HUES64 (cell line): ENCODE measurements around the gene CLMN.
"Not testable (repeated sequence)": the region's sequence is repeated elsewhere in the genome, so short reads cannot be mapped to it uniquely, and the experiment has no call there.

ENCODE experiments used
- H3K27ac ChIP-seq: 2 replicates; pipeline ENCODE4 v1.7.0; 2013; ENCODE audit warnings: low read depth, low read length, inconsistent platforms
- H3K27me3 ChIP-seq: 2 replicates; pipeline ENCODE4 v1.6.1; 2013; ENCODE audit warnings: mild to moderate bottlenecking, low read length; ENCODE audit not compliant: insufficient read depth
- H3K36me3 ChIP-seq: 2 replicates; pipeline ENCODE4 v1.6.1; 2013; ENCODE audit warnings: mild to moderate bottlenecking, low read length; ENCODE audit not compliant: insufficient read depth
- H3K4me1 ChIP-seq: 2 replicates; pipeline ENCODE4 v1.6.1; 2013; ENCODE audit warnings: mild to moderate bottlenecking, low read length, moderate library complexity; ENCODE audit not compliant: insufficient read depth
- H3K4me3 ChIP-seq: 2 replicates; pipeline ENCODE4 v1.5.1; 2013; ENCODE audit warnings: mild to moderate bottlenecking, low read length, moderate library complexity
- H3K9ac ChIP-seq: 2 replicates; pipeline ENCODE4 v1.6.1; 2013; ENCODE audit warnings: mild to moderate bottlenecking, low read depth, low read length
- H3K9me3 ChIP-seq: 2 replicates; pipeline ENCODE4 v1.6.1; 2013; ENCODE audit warnings: low read depth, low read length; ENCODE audit not compliant: insufficient read depth
- WGBS: fragments of 150-250, 120-280 bp; methylation state at CpG from one replicate; pipeline ENCODE4 v1.1.7; 2013; ENCODE audit warnings: missing lambda C conversion rate; 5-methylcytosine and 5-hydroxymethylcytosine counted together

Gene CLMN

GRCh38 chr14:95184413-95184790 is 135.3 kb downstream of the CLMN start:
- WGBS: 100% methylated on average over 2 of the region's 2 CpGs
- no peak overlapping the region for H3K9ac ChIP-seq
- H3K27ac ChIP-seq: no peak overlapping the region

GRCh38 chr14:95183532-95184412 is 135.9 kb downstream of the CLMN start:
- 82% methylated on average over 6 of the region's 6 CpGs for WGBS
- peaks cover 6% of the 10 kb centered on the region for H3K9me3 ChIP-seq
- H3K27me3 ChIP-seq: no peaks in the 10 kb centered on the region
- H3K36me3 ChIP-seq: no peaks in the 10 kb centered on the region
- H3K4me3 ChIP-seq: no peak overlapping the region
- peaks cover 17% of the 10 kb centered on the region for H3K4me1 ChIP-seq
- no peak overlapping the region for H3K9ac ChIP-seq
- H3K27ac ChIP-seq: no peak overlapping the region

More at GRCh38 chr14:95184413-95184790, 135.3 kb downstream of the CLMN start:
- Histone ChIP-seq H3K27me3 (no peaks in the 10 kb centered on the region), H3K36me3 (no peaks in the 10 kb centered on the region), H3K9me3 (peaks cover 6% of the 10 kb centered on the region), H3K4me1 (peaks cover 17% of the 10 kb centered on the region), H3K4me3 (no peak overlapping the region)

- H3K36me3 ChIP-seq: no peaks in the 10 kb centered on the region
- no peaks in the 10 kb centered on the region for H3K27me3 ChIP-seq
- peaks cover 17% of the 10 kb centered on the region for H3K4me1 ChIP-seq
- H3K4me3 ChIP-seq: no peak overlapping the region
- WGBS: 94% methylated on average over 1 of the region's 1 CpG
- H3K9me3 ChIP-seq: peaks cover 4% of the 10 kb centered on the region
- H3K9ac ChIP-seq: no peak overlapping the region
- no peak overlapping the region for H3K27ac ChIP-seq
Measured at GRCh38 chr14:95183082-95183481, 136.6 kb downstream of the CLMN start.

- Histone ChIP-seq H3K27me3 (no peaks in the 10 kb centered on the region), H3K4me3 (no peak overlapping the region), H3K27ac (no peak overlapping the region), H3K9ac (no peak overlapping the region), H3K36me3 (no peaks in the 10 kb centered on the region), H3K4me1 (peaks cover 17% of the 10 kb centered on the region), H3K9me3 (no peaks in the 10 kb centered on the region)
- WGBS: 77% methylated on average over 8 of the region's 8 CpGs
Measured at GRCh38 chr14:95182379-95182778, 137.3 kb downstream of the CLMN start.

- Histone ChIP-seq H3K36me3 (no peaks in the 10 kb centered on the region), H3K27ac (no peak overlapping the region), H3K4me3 (no peak overlapping the region), H3K9me3 (no peaks in the 10 kb centered on the region), H3K9ac (no peak overlapping the region), H3K27me3 (no peaks in the 10 kb centered on the region), H3K4me1 (peaks cover 17% of the 10 kb centered on the region)
- 93% methylated on average over 8 of the region's 8 CpGs for WGBS
Measured at GRCh38 chr14:95180966-95181741, 138.6 kb downstream of the CLMN start.

- H3K9ac ChIP-seq, H3K4me3 ChIP-seq, H3K4me1 ChIP-seq, H3K27me3 ChIP-seq, H3K9me3 ChIP-seq, H3K27ac ChIP-seq, H3K36me3 ChIP-seq: not testable (repeated sequence)
- WGBS: 80% methylated on average over 1 of the region's 3 CpGs
Measured at GRCh38 chr14:95175670-95176069, 144.0 kb downstream of the CLMN start.

GRCh38 chr14:95174184-95174792 is 145.4 kb downstream of the CLMN start:
- no peak overlapping the region for H3K9ac ChIP-seq
- H3K27ac ChIP-seq: no peak overlapping the region
- H3K4me1 ChIP-seq: no peaks in the 10 kb centered on the region
- 65% methylated on average over 2 of the region's 2 CpGs for WGBS
- no peaks in the 10 kb centered on the region for H3K36me3 ChIP-seq
- H3K9me3 ChIP-seq: no peaks in the 10 kb centered on the region
- no peak overlapping the region for H3K4me3 ChIP-seq
- H3K27me3 ChIP-seq: no peaks in the 10 kb centered on the region

- no peaks in the 10 kb centered on the region for H3K4me1 ChIP-seq
- H3K4me3 ChIP-seq: no peak overlapping the region
- no peaks in the 10 kb centered on the region for H3K9me3 ChIP-seq
- no peak overlapping the region for H3K27ac ChIP-seq
- no peaks in the 10 kb centered on the region for H3K36me3 ChIP-seq
- H3K27me3 ChIP-seq: no peaks in the 10 kb centered on the region
- no peak overlapping the region for H3K9ac ChIP-seq
Measured at GRCh38 chr14:95173518-95173917, 146.2 kb downstream of the CLMN start.

GRCh38 chr14:95167177-95167576 is 152.5 kb downstream of the CLMN start:
- H3K4me1 ChIP-seq: peaks cover 11% of the 10 kb centered on the region
- no peaks in the 10 kb centered on the region for H3K36me3 ChIP-seq
- no peak overlapping the region for H3K9ac ChIP-seq
- H3K27me3 ChIP-seq: no peaks in the 10 kb centered on the region
- WGBS: 94% methylated on average over 2 of the region's 2 CpGs
- no peak overlapping the region for H3K27ac ChIP-seq
- H3K9me3 ChIP-seq: peaks cover 7% of the 10 kb centered on the region
- H3K4me3 ChIP-seq: no peak overlapping the region

- 94% methylated on average over 2 of the region's 3 CpGs for WGBS
- Histone ChIP-seq H3K9me3 (peaks cover 7% of the 10 kb centered on the region), H3K4me3 (no peak overlapping the region), H3K4me1 (peaks cover 12% of the 10 kb centered on the region), H3K27ac (no peak overlapping the region), H3K27me3 (no peaks in the 10 kb centered on the region), H3K9ac (no peak overlapping the region), H3K36me3 (no peaks in the 10 kb centered on the region)
Measured at GRCh38 chr14:95165517-95165916, 154.2 kb downstream of the CLMN start.

GRCh38 chr14:95164506-95164905 is 155.2 kb downstream of the CLMN start:
- Histone ChIP-seq H3K27ac (no peak overlapping the region), H3K4me3 (no peak overlapping the region), H3K36me3 (no peaks in the 10 kb centered on the region), H3K27me3 (no peaks in the 10 kb centered on the region), H3K9me3 (peaks cover 7% of the 10 kb centered on the region), H3K9ac (no peak overlapping the region), H3K4me1 (peaks cover 12% of the 10 kb centered on the region)
- 94% methylated on average over 1 of the region's 1 CpG for WGBS
